Fibroblast of mammary gland (primary cell): ENCODE results near the gene CUL9.

Source experiments
- DNase-seq: peaks from one replicate; pipeline ENCODE4 v3.0.0-alpha.2; 2010; ENCODE audit warnings: low read depth
- H3K4me3 ChIP-seq: 2 replicates; pipeline ENCODE4 v1.5.1; 2011; ENCODE audit warnings: low read depth, mild to moderate bottlenecking, low read length, moderate library complexity; ENCODE audit not compliant: control insufficient read depth
- CTCF ChIP-seq: conservative IDR thresholded peaks from 2 replicates; pipeline ENCODE4 v1.5.1; 2011; ENCODE audit warnings: low read depth, low read length, inconsistent platforms; ENCODE audit not compliant: control insufficient read depth, insufficient read depth

Gene CUL9

DNA sequence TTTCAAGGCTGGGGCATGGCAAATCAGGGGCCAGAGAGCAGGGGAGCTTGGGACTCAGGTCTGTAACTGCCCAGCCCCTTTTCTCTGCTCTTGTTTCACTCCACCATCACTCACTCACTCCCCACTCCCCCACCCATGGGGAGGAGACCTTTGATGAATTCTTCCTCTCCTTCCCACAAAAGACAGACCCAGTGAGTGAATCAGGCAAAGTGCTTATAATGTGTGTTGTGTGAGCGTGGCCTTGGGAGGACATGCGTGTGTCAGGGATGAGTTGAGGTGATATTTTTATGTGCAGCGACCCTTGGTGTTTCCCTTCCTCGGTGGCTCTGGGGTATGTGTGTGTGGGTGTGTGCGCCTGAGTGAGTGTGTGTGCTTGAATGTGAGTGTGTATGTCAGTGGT is 1.0 kb upstream of the CUL9 start:
- DNase-seq, result peak; percentile 14
- H3K4me3 ChIP-seq, result no peak overlapping the region
- no peak for TF ChIP-seq CTCF

GRCh38 chr6:43181621-43181941 is 415 bp upstream of the CUL9 start:
- no peak for DNase-seq
- H3K4me3 ChIP-seq, result peak overlapping the region; percentile 67
- no peak for TF ChIP-seq CTCF

DNA sequence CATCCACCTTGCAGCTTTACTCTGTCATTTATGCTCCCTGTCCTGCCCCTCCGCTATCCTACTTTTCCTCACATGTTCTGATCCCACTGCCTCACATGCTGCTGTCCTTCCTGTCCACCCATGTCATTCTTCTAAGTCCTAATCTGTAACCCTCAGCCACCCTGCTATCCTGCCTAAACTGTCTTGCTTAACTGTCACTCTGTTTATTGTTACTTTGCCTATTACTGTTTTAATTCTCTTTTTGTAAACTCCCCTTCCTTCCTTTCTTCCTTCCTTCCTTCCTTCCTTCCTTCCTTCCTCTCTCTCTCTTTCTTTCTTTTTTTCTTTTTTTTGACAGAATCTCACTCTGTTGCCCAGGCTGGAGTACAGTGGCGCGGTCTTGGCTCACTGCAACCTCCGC is 1.4 kb downstream of the CUL9 start:
- DNase-seq, result no peak
- TF ChIP-seq CTCF, result no peak
- no peak overlapping the region for H3K4me3 ChIP-seq

DNA sequence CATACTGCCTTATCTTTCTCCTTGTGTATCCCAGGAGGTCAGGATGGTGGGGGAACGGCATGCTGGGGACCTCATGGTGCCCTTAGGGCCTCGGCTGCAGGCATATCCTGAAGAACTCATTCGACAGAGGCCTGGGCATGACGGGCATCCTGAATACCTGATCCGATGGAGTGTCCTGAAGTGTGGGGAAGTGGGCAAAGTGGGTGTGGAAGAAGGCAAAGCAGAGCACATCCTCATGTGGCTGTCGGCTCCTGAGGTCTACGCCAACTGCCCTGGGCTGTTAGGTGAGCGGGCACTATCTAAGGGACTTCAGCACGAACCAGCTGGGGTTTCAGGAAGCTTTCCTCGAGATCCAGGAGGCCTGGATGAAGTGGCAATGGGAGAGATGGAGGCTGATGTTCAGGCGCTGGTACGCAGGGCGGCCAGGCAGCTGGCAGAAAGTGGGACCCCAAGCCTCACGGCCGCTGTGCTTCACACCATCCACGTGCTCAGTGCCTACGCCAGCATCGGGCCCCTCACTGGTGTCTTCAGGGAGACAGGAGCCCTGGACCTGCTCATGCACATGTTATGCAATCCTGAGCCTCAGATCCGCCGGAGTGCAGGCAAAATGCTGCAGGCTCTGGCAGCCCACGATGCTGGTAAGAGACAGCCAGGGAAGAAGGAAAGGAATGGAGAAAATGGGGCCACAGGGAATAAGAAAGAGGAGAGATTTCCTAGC is 2.4 kb downstream of the CUL9 start:
- no peak for TF ChIP-seq CTCF
- H3K4me3 ChIP-seq, result no peak overlapping the region
- no peak for DNase-seq

GRCh38 chr6:43185391-43185985 is 3.5 kb downstream of the CUL9 start:
- no peak for DNase-seq
- no peak for TF ChIP-seq CTCF
- no peak overlapping the region for H3K4me3 ChIP-seq

DNA sequence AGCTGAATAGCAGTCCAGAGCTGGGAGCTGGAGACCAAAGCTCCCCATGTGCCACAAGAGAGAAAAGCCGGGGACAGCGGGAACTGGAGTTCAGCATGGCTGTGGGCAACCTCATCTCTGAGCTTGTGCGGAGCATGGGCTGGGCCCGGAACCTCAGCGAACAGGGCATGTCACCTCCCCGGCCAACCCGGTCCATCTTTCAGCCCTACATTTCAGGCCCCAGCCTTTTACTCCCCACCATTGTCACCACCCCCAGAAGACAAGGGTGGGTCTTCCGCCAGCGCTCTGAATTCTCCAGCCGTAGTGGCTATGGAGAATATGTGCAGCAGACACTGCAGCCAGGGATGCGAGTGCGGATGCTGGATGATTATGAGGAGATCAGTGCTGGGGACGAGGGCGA is 4.0 kb downstream of the CUL9 start:
- no peak for DNase-seq
- no peak for TF ChIP-seq CTCF
- H3K4me3 ChIP-seq, result no peak overlapping the region
